ENCODE results near the gene B4GALNT4.

DNA sequence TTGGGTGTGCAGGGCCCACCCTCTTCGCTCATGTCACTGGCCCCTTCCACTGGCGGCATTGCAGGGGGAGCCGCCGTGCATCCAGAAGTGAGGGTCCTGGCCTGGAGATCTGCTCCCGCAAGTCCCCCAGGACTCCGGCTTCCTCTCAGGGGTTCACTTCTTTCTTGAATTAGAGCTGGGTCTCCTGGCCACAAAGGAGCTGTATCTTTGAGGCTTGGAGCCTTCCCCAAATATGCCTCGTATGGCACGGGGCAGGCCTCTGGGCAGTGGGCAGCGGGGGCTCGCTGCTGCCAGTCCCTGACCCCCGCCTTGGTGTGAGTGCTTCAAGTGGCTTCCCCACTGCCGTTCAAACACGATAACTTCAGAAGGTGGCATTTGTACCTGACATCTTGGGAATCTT is 41.3 kb upstream of the B4GALNT4 start:
- TF ChIP-seq POLR2A (IDR thresholded peaks at IDR 0.05) = no peak
- TF ChIP-seq, protein P1, sequence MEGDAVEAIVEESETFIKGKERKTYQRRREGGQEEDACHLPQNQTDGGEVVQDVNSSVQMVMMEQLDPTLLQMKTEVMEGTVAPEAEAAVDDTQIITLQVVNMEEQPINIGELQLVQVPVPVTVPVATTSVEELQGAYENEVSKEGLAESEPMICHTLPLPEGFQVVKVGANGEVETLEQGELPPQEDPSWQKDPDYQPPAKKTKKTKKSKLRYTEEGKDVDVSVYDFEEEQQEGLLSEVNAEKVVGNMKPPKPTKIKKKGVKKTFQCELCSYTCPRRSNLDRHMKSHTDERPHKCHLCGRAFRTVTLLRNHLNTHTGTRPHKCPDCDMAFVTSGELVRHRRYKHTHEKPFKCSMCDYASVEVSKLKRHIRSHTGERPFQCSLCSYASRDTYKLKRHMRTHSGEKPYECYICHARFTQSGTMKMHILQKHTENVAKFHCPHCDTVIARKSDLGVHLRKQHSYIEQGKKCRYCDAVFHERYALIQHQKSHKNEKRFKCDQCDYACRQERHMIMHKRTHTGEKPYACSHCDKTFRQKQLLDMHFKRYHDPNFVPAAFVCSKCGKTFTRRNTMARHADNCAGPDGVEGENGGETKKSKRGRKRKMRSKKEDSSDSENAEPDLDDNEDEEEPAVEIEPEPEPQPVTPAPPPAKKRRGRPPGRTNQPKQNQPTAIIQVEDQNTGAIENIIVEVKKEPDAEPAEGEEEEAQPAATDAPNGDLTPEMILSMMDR (IDR thresholded peaks at IDR 0.05) = no peak
